Mesenchymal stem cell (in vitro differentiated cells and primary cell): ENCODE results near the gene RSBN1L.

Experiments used
- DNase-seq: peaks from one replicate; pipeline ENCODE4 v3.0.0-alpha.2; 2013
- H2AFZ ChIP-seq: one replicate; pipeline ENCODE4 v1.6.1; 2013; ENCODE audit warnings: low read depth, mild to moderate bottlenecking, control low read depth, inconsistent platforms, low read length, moderate library complexity
- H2AK5ac ChIP-seq: 2 replicates; pipeline ENCODE4 v1.6.1; 2013; ENCODE audit warnings: low read length, moderate library complexity, mild to moderate bottlenecking, inconsistent platforms; ENCODE audit not compliant: severe bottlenecking
- H2BK120ac ChIP-seq: one replicate; pipeline ENCODE4 v1.6.1; 2013; ENCODE audit warnings: low read depth, mild to moderate bottlenecking, inconsistent platforms, low read length, moderate library complexity
- H2BK12ac ChIP-seq, 2 experiments: one replicate each; pipeline ENCODE4 v1.6.1; 2013; ENCODE audit warnings: inconsistent platforms in 2 of 2, low read length in 2 of 2, mild to moderate bottlenecking in 2 of 2, moderate library complexity in 2 of 2, control low read depth in 1 of 2
- H2BK15ac ChIP-seq: one replicate; pipeline ENCODE4 v1.6.1; 2013; ENCODE audit warnings: mild to moderate bottlenecking, low read depth, inconsistent platforms; ENCODE audit not compliant: poor library complexity, severe bottlenecking
- H2BK5ac ChIP-seq: 2 replicates; pipeline ENCODE4 v1.6.1; 2013; ENCODE audit warnings: low read depth, mild to moderate bottlenecking, low read length, control low read depth, inconsistent platforms; ENCODE audit not compliant: poor library complexity, severe bottlenecking
- H3K14ac ChIP-seq, 2 experiments: one replicate each; pipeline ENCODE4 v1.6.1; 2013; ENCODE audit warnings: inconsistent platforms in 2 of 2, low read length in 2 of 2, control low read depth in 1 of 2, mild to moderate bottlenecking in 1 of 2, moderate library complexity in 1 of 2
- H3K18ac ChIP-seq, 2 experiments: one replicate each; pipeline ENCODE4 v1.6.1; 2013; ENCODE audit warnings: inconsistent platforms in 2 of 2, low read length in 2 of 2, control low read depth in 1 of 2, low read depth in 1 of 2, mild to moderate bottlenecking in 1 of 2
- H3K23ac ChIP-seq, 2 experiments: one replicate each; pipeline ENCODE4 v1.6.1; 2013; ENCODE audit warnings: inconsistent platforms in 2 of 2, low read length in 2 of 2, mild to moderate bottlenecking in 2 of 2, moderate library complexity in 2 of 2, control low read depth in 1 of 2
- H3K27ac ChIP-seq: 2 replicates; pipeline ENCODE4 v1.5.1; 2013; ENCODE audit warnings: mild to moderate bottlenecking, moderate library complexity, low read length, control low read depth, inconsistent platforms; ENCODE audit not compliant: poor library complexity, severe bottlenecking
- H3K27me3 ChIP-seq, 2 experiments: 2 replicates each; pipeline versions ENCODE4 v1.6.1 to v1.7.0; 2013; ENCODE audit warnings: low read length in 2 of 2, mild to moderate bottlenecking in 2 of 2, moderate library complexity in 2 of 2, control low read depth in 1 of 2, inconsistent platforms in 1 of 2; ENCODE audit not compliant: control insufficient read depth in 1 of 2, insufficient read depth in 1 of 2
- H3K36me3 ChIP-seq, 2 experiments: 2 replicates each; pipeline versions ENCODE4 v1.6.1 to v1.7.0; 2013; ENCODE audit warnings: low read length in 2 of 2, control low read depth in 1 of 2, inconsistent platforms in 1 of 2, low read depth in 1 of 2, mild to moderate bottlenecking in 1 of 2; ENCODE audit not compliant: insufficient read depth in 2 of 2, control insufficient read depth in 1 of 2
- H3K4ac ChIP-seq, 2 experiments: one replicate each; pipeline ENCODE4 v1.6.1; 2013; ENCODE audit warnings: inconsistent platforms in 2 of 2, low read length in 2 of 2, mild to moderate bottlenecking in 2 of 2, moderate library complexity in 2 of 2, control low read depth in 1 of 2, low read depth in 1 of 2
- H3K4me1 ChIP-seq: 2 replicates; pipeline ENCODE4 v1.6.1; 2013; ENCODE audit warnings: low read depth, low read length, control low read depth; ENCODE audit not compliant: control insufficient read depth, insufficient read depth
- H3K4me2 ChIP-seq: 2 replicates; pipeline ENCODE4 v1.6.1; 2013; ENCODE audit warnings: low read length, mild to moderate bottlenecking, inconsistent platforms; ENCODE audit not compliant: poor library complexity, severe bottlenecking
- H3K4me3 ChIP-seq, 2 experiments: 2 replicates each; pipeline versions ENCODE4 v1.5.1 to v1.7.0; 2013; ENCODE audit warnings: low read length in 2 of 2, mild to moderate bottlenecking in 2 of 2, control low read depth in 1 of 2, low read depth in 1 of 2; ENCODE audit not compliant: insufficient read depth in 1 of 2
- H3K79me1 ChIP-seq: replicated peaks from 2 replicates; pipeline ENCODE4 v1.6.1; 2013; ENCODE audit warnings: mild to moderate bottlenecking, control low read depth, low read length, inconsistent platforms; ENCODE audit not compliant: poor library complexity, severe bottlenecking
- H3K9ac ChIP-seq: 2 replicates; pipeline ENCODE4 v1.7.0; 2013; ENCODE audit warnings: mild to moderate bottlenecking, low read length, moderate library complexity
- H3K9me3 ChIP-seq: 2 replicates; pipeline ENCODE4 v1.7.0; 2013; ENCODE audit warnings: mild to moderate bottlenecking, low read length; ENCODE audit not compliant: control insufficient read depth
- H4K8ac ChIP-seq: one replicate; pipeline ENCODE4 v1.6.1; 2013; ENCODE audit warnings: inconsistent platforms, mild to moderate bottlenecking, low read length, moderate library complexity
- H4K91ac ChIP-seq: one replicate; pipeline ENCODE4 v1.6.1; 2013; ENCODE audit warnings: mild to moderate bottlenecking, low read length, inconsistent platforms
- WGBS: methylation state at CpG from one replicate; pipeline ENCODE4 v1.1.7; 2013; ENCODE audit warnings: mixed read lengths; 5-methylcytosine and 5-hydroxymethylcytosine counted together

Gene RSBN1L

GRCh38 chr7:77679608-77680007, 16.7 kb upstream of the RSBN1L start:
- Histone ChIP-seq H3K18ac (no peak overlapping the region), H3K79me1 (peaks cover 14% of the 10 kb centered on the region), H3K27me3 (no peaks in the 10 kb centered on the region), H3K4me3 (no peak overlapping the region), H3K14ac (no peak overlapping the region), H3K23ac (no peak overlapping the region), H3K4me1 (peaks cover 3% of the 10 kb centered on the region), H4K8ac (no peak overlapping the region), H2BK120ac (no peak overlapping the region), H3K36me3 (peaks cover 0 to 19% of the 10 kb centered on the region in 2 experiments), H3K9ac (no peak overlapping the region), H2AFZ (no peak overlapping the region), H2AK5ac (no peak overlapping the region), H2BK12ac (no peak overlapping the region), H3K4me2 (no peak overlapping the region), H3K9me3 (no peaks in the 10 kb centered on the region), H3K27ac (no peak overlapping the region), H2BK15ac (no peak overlapping the region), H4K91ac (no peak overlapping the region), H3K4ac (no peak overlapping the region), H2BK5ac (no peak overlapping the region)
- no peak for DNase-seq

GRCh38 chr7:77680266-77680665, 16.0 kb upstream of the RSBN1L start:
- Histone ChIP-seq H2BK120ac (no peak overlapping the region), H3K27ac (no peak overlapping the region), H3K14ac (no peak overlapping the region), H2AK5ac (no peak overlapping the region), H3K36me3 (peaks cover 0 to 19% of the 10 kb centered on the region in 2 experiments), H3K9ac (no peak overlapping the region), H3K18ac (no peak overlapping the region), H2BK15ac (no peak overlapping the region), H3K4ac (no peak overlapping the region), H3K4me2 (no peak overlapping the region), H4K91ac (no peak overlapping the region), H3K9me3 (no peaks in the 10 kb centered on the region), H2BK5ac (no peak overlapping the region), H2BK12ac (no peak overlapping the region), H3K23ac (no peak overlapping the region), H3K79me1 (peaks cover 16% of the 10 kb centered on the region), H3K4me3 (no peak overlapping the region), H4K8ac (no peak overlapping the region), H2AFZ (no peak overlapping the region), H3K27me3 (no peaks in the 10 kb centered on the region), H3K4me1 (peaks cover 3% of the 10 kb centered on the region)
- 97% methylated on average over 6 of the region's 7 CpGs for WGBS
- DNase-seq = no peak

GRCh38 chr7:77684030-77684429, 12.2 kb upstream of the RSBN1L start:
- Histone ChIP-seq H3K9ac (peak overlapping the region; percentile 71), H3K4me2 (no peak overlapping the region), H2BK5ac (no peak overlapping the region), H3K9me3 (no peaks in the 10 kb centered on the region), H2AFZ (no peak overlapping the region), H3K23ac (no peak overlapping the region), H4K8ac (no peak overlapping the region), H3K4ac (no peak overlapping the region), H2BK15ac (no peak overlapping the region), H2BK120ac (no peak overlapping the region), H3K27me3 (no peaks in the 10 kb centered on the region), H3K4me1 (peaks cover 3% of the 10 kb centered on the region), H3K36me3 (peaks cover 0 to 19% of the 10 kb centered on the region in 2 experiments), H3K14ac (no peak overlapping the region), H3K4me3 (peak overlapping the region in 1 of 2 experiments; percentile 0), H2AK5ac (no peak overlapping the region), H3K18ac (no peak overlapping the region), H2BK12ac (no peak overlapping the region), H3K27ac (peak overlapping the region; percentile 45), H3K79me1 (peaks cover 21% of the 10 kb centered on the region), H4K91ac (no peak overlapping the region)
- peak; percentile 80 for DNase-seq
- WGBS = 63% methylated on average over 9 of the region's 9 CpGs

- Histone ChIP-seq H3K4ac (no peak overlapping the region), H2AK5ac (no peak overlapping the region), H3K4me1 (peaks cover 1% of the 10 kb centered on the region), H3K36me3 (peaks cover 0 to 23% of the 10 kb centered on the region in 2 experiments), H3K9ac (peak overlapping the region; percentile 71), H3K79me1 (peaks cover 20% of the 10 kb centered on the region), H3K23ac (no peak overlapping the region), H2BK12ac (no peak overlapping the region), H2BK5ac (no peak overlapping the region), H2AFZ (no peak overlapping the region), H3K27me3 (no peaks in the 10 kb centered on the region), H4K91ac (no peak overlapping the region), H3K9me3 (no peaks in the 10 kb centered on the region), H3K27ac (no peak overlapping the region), H3K18ac (no peak overlapping the region), H2BK120ac (no peak overlapping the region), H2BK15ac (no peak overlapping the region), H3K4me3 (no peak overlapping the region), H4K8ac (no peak overlapping the region), H3K4me2 (no peak overlapping the region), H3K14ac (peak overlapping the region in 1 of 2 experiments; percentile 55)
- WGBS = 46% methylated on average over 5 of the region's 5 CpGs
- peak; percentile 45 for DNase-seq
These were observed 11.0 kb upstream of the RSBN1L start for GRCh38 chr7:77685233-77685632.
